GM12878 (cell line): ENCODE data around the gene XCR1. TPM values are rescaled to one million over a fixed set of nuclear protein-coding genes. Genes with fewer than 3 reads are reported as not detected.

Experiments
- ATAC-seq: fragments of 200-7000 bp; cut with Tn5 transposase; 3 replicates; pipeline ENCODE4 v1.9.1; 2020; ENCODE audit warnings: mild to moderate bottlenecking, moderate library complexity
- BruUV-seq: library from RNA; stranded (reverse); fragments of 400-500 nt; replicated peaks from 2 replicates; lab custom pipeline; 2021; lab: Mats Ljungman, UMichigan
- CTCF ChIA-PET: fragments of 300-600 bp; sonication (Branson Sonifier 250); formaldehyde crosslinking; extraction: SDS; loops from one replicate; lab custom pipeline; 2021; ENCODE audit warnings: inconsistent platforms; lab: Yijun Ruan, JAX
- POLR2A ChIA-PET: fragments of 350-600 bp; formaldehyde crosslinking; extraction: SDS; loops from one replicate; lab custom pipeline; 2021; ENCODE audit warnings: inconsistent platforms; lab: Charles Lee
- RAD21 ChIA-PET: fragments of 300-600 bp; sonication (Branson Sonifier 250); formaldehyde crosslinking; loops from one replicate; lab custom pipeline; 2023; ENCODE audit warnings: antibody characterized with exemption; ENCODE audit not compliant: unreplicated experiment; lab: Charles Lee
- SMC1A ChIA-PET: fragments of 300-600 bp; sonication (Branson Sonifier 250); formaldehyde crosslinking; loops from one replicate; lab custom pipeline; 2023; ENCODE audit not compliant: unreplicated experiment, uncharacterized antibody; lab: Charles Lee
- DNase-seq: peaks from one replicate; pipeline ENCODE4 v3.0.0-alpha.2; 2011; ENCODE audit warnings: low read depth, low spot score
- FAIRE-seq: peaks from 3 replicates; lab custom pipeline; 2011; peaks lifted over from hg19 to GRCh38; lab: Jason Lieb, UNC
- H2AFZ ChIP-seq: 2 replicates; pipeline ENCODE4 v1.6.0; 2011; ENCODE audit warnings: low read depth, low read length, control low read depth; ENCODE audit not compliant: control insufficient read depth
- H3K27ac ChIP-seq: 2 replicates; pipeline ENCODE4 v1.5.1; 2011; ENCODE audit warnings: control low read depth; ENCODE audit not compliant: control insufficient read depth, insufficient read depth
- H3K27me3 ChIP-seq, 2 experiments: replicated peaks in 1 of 2; 2 replicates each; pipeline versions ENCODE4 v1.6.0 to v1.6.1; 2011; ENCODE audit warnings: low read length in 1 of 2; ENCODE audit not compliant: control insufficient read depth in 2 of 2, insufficient read depth in 2 of 2
- H3K36me3 ChIP-seq, 2 experiments: 2 replicates each; pipeline ENCODE4 v1.5.1; 2011; ENCODE audit warnings: low read length in 1 of 2; ENCODE audit not compliant: control insufficient read depth in 2 of 2, insufficient read depth in 2 of 2
- H3K4me1 ChIP-seq: 2 replicates; pipeline ENCODE4 v1.6.1; 2011; ENCODE audit warnings: mild to moderate bottlenecking, low read length, moderate library complexity, mixed read lengths; ENCODE audit not compliant: control insufficient read depth, insufficient read depth
- H3K4me2 ChIP-seq: 2 replicates; pipeline ENCODE4 v1.6.0; 2011; ENCODE audit warnings: control low read depth; ENCODE audit not compliant: control insufficient read depth, insufficient read depth
- H3K4me3 ChIP-seq: fragments of 200-600 bp; sonication (generic); 2 replicates; pipeline ENCODE4 v1.5.1; 2016
- H3K79me2 ChIP-seq: 2 replicates; pipeline ENCODE4 v1.6.0; 2011; ENCODE audit warnings: low read length; ENCODE audit not compliant: control insufficient read depth, insufficient read depth
- H3K9ac ChIP-seq: 2 replicates; pipeline ENCODE4 v1.8.0; 2011; ENCODE audit warnings: low read length, control low read depth, mixed read lengths; ENCODE audit not compliant: control insufficient read depth, insufficient read depth
- H3K9me3 ChIP-seq: replicated peaks from 3 replicates; pipeline ENCODE4 v1.5.1; 2011; ENCODE audit warnings: mild to moderate bottlenecking, low read length; ENCODE audit not compliant: control insufficient read depth, insufficient read depth
- H4K20me1 ChIP-seq: 2 replicates; pipeline ENCODE4 v1.6.0; 2011; ENCODE audit not compliant: control insufficient read depth, insufficient read depth
- LARP7 ChIP-seq: fragments of 450-650 bp; IDR thresholded peaks from 2 replicates; pipeline ENCODE4 v1.6.1; 2017; ENCODE audit warnings: mild to moderate bottlenecking
- MXI1 ChIP-seq: fragments of 150-350 bp; IDR thresholded peaks from 2 replicates; pipeline ENCODE4 v1.6.1; 2011; ENCODE audit warnings: low read depth, mild to moderate bottlenecking, inconsistent platforms, low read length, improper control_type of control experiment
- SIN3A ChIP-seq: IDR thresholded peaks from 2 replicates; pipeline ENCODE4 v1.6.1; 2012; ENCODE audit warnings: low read depth, low read length, improper control_type of control experiment
- STAT3 ChIP-seq: IDR thresholded peaks from 2 replicates; pipeline ENCODE4 v1.6.1; 2011; ENCODE audit warnings: low read depth, low read length, improper control_type of control experiment
- ZNF687 ChIP-seq: fragments of 450-650 bp; IDR thresholded peaks from 2 replicates; pipeline ENCODE4 v1.6.1; 2017; ENCODE audit warnings: mild to moderate bottlenecking, moderate library complexity
- WGBS: methylation state at CpG from one replicate; pipeline ENCODE4 v1.1.6; 2016; ENCODE audit warnings: low lambda C conversion rate; ENCODE audit not compliant: insufficient replicate concordance, insufficient coverage; ENCODE audit errors: missing lambda C conversion rate; 5-methylcytosine and 5-hydroxymethylcytosine counted together
- in situ Hi-C: fragments of 300-500 bp; cut with MboI; formaldehyde crosslinking; loops from 9 replicates; pipeline ENCODE4 v1.14.3; 2018; ENCODE audit warnings: mixed read lengths
- intact Hi-C: fragments of 100-400 bp; cut with micrococcal nuclease; formaldehyde crosslinking; loops from one replicate; pipeline ENCODE4 v1.14.2; 2022; ENCODE audit not compliant: unreplicated experiment
- polyA plus RNA-seq, 11 experiments: library from polyadenylated mRNA; depleted of rRNA in 4 of 11; unstranded in 6 of 11; stranded (reverse) in 5 of 11; fragments of >200 nt; fragmentation: Nextera tagmentation in 4 of 11; fragmentation: Illumina TruSeq in 1 of 11; extraction: Ambion mirVana in 4 of 11; extraction: Trizol in 1 of 11; gene quantifications; 1 replicate in 1 of 11; 2 replicates in 10 of 11; pipeline versions ENCODE4 v1.2.1 to v1.2.3, GENCODE V29; 2011 to 2016; ENCODE audit warnings: inconsistent platforms in 2 of 11, missing spikeins in 2 of 11, low read depth in 1 of 11
- total RNA-seq, 4 experiments: library from RNA; depleted of rRNA in 3 of 4; stranded (reverse); fragments of >200 nt in 3 of 4; fragmentation: Illumina TruSeq in 1 of 4; extraction: Trizol in 1 of 4; gene quantifications; 2 replicates each; pipeline versions ENCODE4 v1.2.1 to v1.2.3, GENCODE V29; 2013 to 2021
- TF ChIP-seq, protein P1 (sequence below): fragments of 450-650 bp; formaldehyde crosslinking; IDR thresholded peaks from 2 replicates; pipeline ENCODE4 v1.5.0; 2022; ENCODE audit warnings: mild to moderate bottlenecking, missing genetic modification characterization
- TF ChIP-seq, protein P2 (sequence below): fragments of 450-650 bp; formaldehyde crosslinking; IDR thresholded peaks from 2 replicates; pipeline ENCODE4 v1.4.0; 2022; ENCODE audit warnings: mild to moderate bottlenecking, moderate library complexity

Gene XCR1
- total and polyA plus RNA-seq, 10 of the 15 experiments (the other 5 are each of a cell fraction or from before 2014, with no cell fraction given) = 0.02 to 0.29 (median 0.13) TPM; not detected in 2

GRCh38 chr3:46038916-46039315, 11.6 kb upstream of the XCR1 start:
- BruUV-seq = no TSS peak
- CTCF ChIA-PET = interaction anchor here (0.7 to 0.9 kb wide), 2 partner anchors 9 to 41 kb away, joined by 3 to 4 read pairs; no protein-coding TSS in a partner anchor
- Histone ChIP-seq H3K4me1 (no peaks in the 10 kb centered on the region), H3K4me2 (no peak overlapping the region), H3K4me3 (no peak overlapping the region), H3K9me3 (no peaks in the 10 kb centered on the region), H3K27ac (no peak overlapping the region), H4K20me1 (no peaks in the 10 kb centered on the region), H3K36me3 (no peaks in the 10 kb centered on the region), H3K27me3 (no peaks in the 10 kb centered on the region; a peak in 1 of 4 replicates), H3K9ac (no peak overlapping the region), H3K79me2 (no peaks in the 10 kb centered on the region), H2AFZ (no peak overlapping the region)
- POLR2A ChIA-PET = no interaction called here
- ATAC-seq = no peak
- TF ChIP-seq SIN3A (no peak), STAT3 (no peak), MXI1 (no peak), LARP7 (no peak), ZNF687 (no peak)
- TF ChIP-seq, protein P1, sequence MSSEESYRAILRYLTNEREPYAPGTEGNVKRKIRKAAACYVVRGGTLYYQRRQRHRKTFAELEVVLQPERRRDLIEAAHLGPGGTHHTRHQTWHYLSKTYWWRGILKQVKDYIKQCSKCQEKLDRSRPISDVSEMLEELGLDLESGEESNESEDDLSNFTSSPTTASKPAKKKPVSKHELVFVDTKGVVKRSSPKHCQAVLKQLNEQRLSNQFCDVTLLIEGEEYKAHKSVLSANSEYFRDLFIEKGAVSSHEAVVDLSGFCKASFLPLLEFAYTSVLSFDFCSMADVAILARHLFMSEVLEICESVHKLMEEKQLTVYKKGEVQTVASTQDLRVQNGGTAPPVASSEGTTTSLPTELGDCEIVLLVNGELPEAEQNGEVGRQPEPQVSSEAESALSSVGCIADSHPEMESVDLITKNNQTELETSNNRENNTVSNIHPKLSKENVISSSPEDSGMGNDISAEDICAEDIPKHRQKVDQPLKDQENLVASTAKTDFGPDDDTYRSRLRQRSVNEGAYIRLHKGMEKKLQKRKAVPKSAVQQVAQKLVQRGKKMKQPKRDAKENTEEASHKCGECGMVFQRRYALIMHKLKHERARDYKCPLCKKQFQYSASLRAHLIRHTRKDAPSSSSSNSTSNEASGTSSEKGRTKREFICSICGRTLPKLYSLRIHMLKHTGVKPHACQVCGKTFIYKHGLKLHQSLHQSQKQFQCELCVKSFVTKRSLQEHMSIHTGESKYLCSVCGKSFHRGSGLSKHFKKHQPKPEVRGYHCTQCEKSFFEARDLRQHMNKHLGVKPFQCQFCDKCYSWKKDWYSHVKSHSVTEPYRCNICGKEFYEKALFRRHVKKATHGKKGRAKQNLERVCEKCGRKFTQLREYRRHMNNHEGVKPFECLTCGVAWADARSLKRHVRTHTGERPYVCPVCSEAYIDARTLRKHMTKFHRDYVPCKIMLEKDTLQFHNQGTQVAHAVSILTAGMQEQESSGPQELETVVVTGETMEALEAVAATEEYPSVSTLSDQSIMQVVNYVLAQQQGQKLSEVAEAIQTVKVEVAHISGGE (CRISPR knock-in tag) = no peak
- TF ChIP-seq, protein P2, sequence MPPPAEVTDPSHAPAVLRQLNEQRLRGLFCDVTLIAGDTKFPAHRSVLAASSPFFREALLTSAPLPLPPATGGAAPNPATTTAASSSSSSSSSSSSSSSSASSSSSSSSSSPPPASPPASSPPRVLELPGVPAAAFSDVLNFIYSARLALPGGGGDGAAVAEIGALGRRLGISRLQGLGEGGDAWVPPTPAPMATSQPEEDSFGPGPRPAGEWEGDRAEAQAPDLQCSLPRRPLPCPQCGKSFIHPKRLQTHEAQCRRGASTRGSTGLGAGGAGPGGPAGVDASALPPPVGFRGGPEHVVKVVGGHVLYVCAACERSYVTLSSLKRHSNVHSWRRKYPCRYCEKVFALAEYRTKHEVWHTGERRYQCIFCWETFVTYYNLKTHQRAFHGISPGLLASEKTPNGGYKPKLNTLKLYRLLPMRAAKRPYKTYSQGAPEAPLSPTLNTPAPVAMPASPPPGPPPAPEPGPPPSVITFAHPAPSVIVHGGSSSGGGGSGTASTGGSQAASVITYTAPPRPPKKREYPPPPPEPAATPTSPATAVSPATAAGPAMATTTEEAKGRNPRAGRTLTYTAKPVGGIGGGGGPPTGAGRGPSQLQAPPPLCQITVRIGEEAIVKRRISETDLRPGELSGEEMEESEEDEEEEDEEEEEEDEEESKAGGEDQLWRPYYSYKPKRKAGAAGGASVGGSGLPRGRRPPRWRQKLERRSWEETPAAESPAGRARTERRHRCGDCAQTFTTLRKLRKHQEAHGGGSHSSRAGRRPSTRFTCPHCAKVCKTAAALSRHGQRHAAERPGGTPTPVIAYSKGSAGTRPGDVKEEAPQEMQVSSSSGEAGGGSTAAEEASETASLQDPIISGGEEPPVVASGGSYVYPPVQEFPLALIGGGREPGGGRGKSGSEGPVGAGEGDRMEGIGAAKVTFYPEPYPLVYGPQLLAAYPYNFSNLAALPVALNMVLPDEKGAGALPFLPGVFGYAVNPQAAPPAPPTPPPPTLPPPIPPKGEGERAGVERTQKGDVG (CRISPR knock-in tag) = no peak
- DNase-seq = no peak
- in situ Hi-C loops (no loop called here), intact Hi-C loops (no loop called here)
- FAIRE-seq = no peak
- RAD21 ChIA-PET = no interaction called here
- WGBS = 94% methylated on average over 1 of the region's 1 CpG
- SMC1A ChIA-PET = no interaction called here
